Naive thymus-derived CD4-positive, alpha-beta T cell (primary cell): ENCODE results near the gene KCNG3. TPM values are rescaled to one million over a fixed set of nuclear protein-coding genes. Genes with fewer than 3 reads are reported as not detected.

ENCODE experiments used
- polyA plus RNA-seq, 2 donors: library from polyadenylated mRNA; unstranded; fragments of 300-500 nt; fragmentation: Illumina TruSeq; gene quantifications; one replicate each; pipeline ENCODE4 v1.2.3, GENCODE V29; 2021
- total RNA-seq, 6 experiments: library from RNA in 5 of 6; stranded (reverse) in 5 of 6; gene quantifications; 1 replicate in 5 of 6; 2 replicates in 1 of 6; pipeline ENCODE4 v1.2.3 and lab custom pipeline; 2021 to 2026

The KCNG3 gene
- total and polyA plus RNA-seq, 7 experiments from 2014 or later, result 0.08 to 0.48 (median 0.11) TPM; not detected in 2

Other genes with a start within 250 kb of the KCNG3 start
- gene COX7A2L, start 132.8 kb downstream of the KCNG3 start, total RNA-seq, result 10 to 100 TPM; 57.3 to 87.7 (median 81.5) TPM
- gene COX7A2L, start 132.8 kb downstream of the KCNG3 start, polyA plus RNA-seq, result 100 to 1,000 TPM; 137 to 204 TPM
- gene MTA3, start 74.7 kb upstream of the KCNG3 start, total RNA-seq, result 10 to 100 TPM; 23.9 to 49.1 (median 34.3) TPM
- 10 to 100 TPM; 24.2 to 25.1 TPM for gene MTA3, start 74.7 kb upstream of the KCNG3 start, polyA plus RNA-seq